ENCODE measurements around the gene ZEB1. TPM values are rescaled to one million over a fixed set of nuclear protein-coding genes. Genes with fewer than 3 reads are reported as not detected.
"Not testable (repeated sequence)": the region's sequence is repeated elsewhere in the genome, so short reads cannot be mapped to it uniquely, and the experiment has no call there.

Gene ZEB1
- total and polyA plus RNA-seq, 2 of the 4 experiments (the other 2 are of a cell fraction): 23.7 to 108 TPM

- ATAC-seq (ENCODE audit: low read depth) (no peak), DNase-seq (no peak)
- no peak overlapping the region for H3K14ac ChIP-seq (replicated peaks; ENCODE audit: low read depth, low read length)
- no CpG with 5 or more reads among the region's 1 CpG for WGBS, 2 experiments (ENCODE audit: extremely low coverage in 2 of 2, insufficient read length in 1 of 2)
- peaks cover 4% of the 10 kb centered on the region for H3K4me1 ChIP-seq (ENCODE audit: control insufficient read depth, insufficient read depth, low read length)
- no peak overlapping the region for H3K23ac ChIP-seq (ENCODE audit: low read depth, low read length)
- POLR2A ChIA-PET (ENCODE audit: unreplicated experiment): no interaction called here
- no peak overlapping the region for H3K4me2 ChIP-seq (ENCODE audit: low read depth, low read length)
- no peak overlapping the region for H2BK5ac ChIP-seq (ENCODE audit: low read depth, low read length, poor library complexity, severe bottlenecking)
- TF ChIP-seq POLR2A (IDR thresholded peaks at IDR 0.05; ENCODE audit: low read depth, low read length) (no peak), NFE2L2 (IDR thresholded peaks at IDR 0.05; ENCODE audit: low read depth, low read length) (no peak), FOS (IDR thresholded peaks at IDR 0.05; ENCODE audit: low read depth, low read length) (no peak), MAFK (IDR thresholded peaks at IDR 0.05; ENCODE audit: low read depth, low read length) (no peak)
- TF ChIP-seq, protein P1, sequence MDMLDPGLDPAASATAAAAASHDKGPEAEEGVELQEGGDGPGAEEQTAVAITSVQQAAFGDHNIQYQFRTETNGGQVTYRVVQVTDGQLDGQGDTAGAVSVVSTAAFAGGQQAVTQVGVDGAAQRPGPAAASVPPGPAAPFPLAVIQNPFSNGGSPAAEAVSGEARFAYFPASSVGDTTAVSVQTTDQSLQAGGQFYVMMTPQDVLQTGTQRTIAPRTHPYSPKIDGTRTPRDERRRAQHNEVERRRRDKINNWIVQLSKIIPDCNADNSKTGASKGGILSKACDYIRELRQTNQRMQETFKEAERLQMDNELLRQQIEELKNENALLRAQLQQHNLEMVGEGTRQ (IDR thresholded peaks at IDR 0.05; ENCODE audit: low read depth, low read length): no peak
- no peak overlapping the region for H3K27ac ChIP-seq (ENCODE audit: insufficient read depth, low read length)
- intact Hi-C loops (cut with micrococcal nuclease) (no loop called here), in situ Hi-C loops (cut with MboI; ENCODE audit: low sequenced_read_pairs) (no loop called here), dilution Hi-C loops (cut with HindIII; ENCODE audit: low sequenced_read_pairs, unreplicated experiment) (no loop called here)
- H3K4ac ChIP-seq (ENCODE audit: low read depth, low read length): no peak overlapping the region
- no peak overlapping the region for H4K91ac ChIP-seq (ENCODE audit: insufficient read depth, low read depth, low read length)
- no peak overlapping the region for H2BK20ac ChIP-seq (ENCODE audit: low read depth, low read length)
- no peak overlapping the region for H2AK9ac ChIP-seq (replicated peaks; ENCODE audit: low read depth, low read length, poor library complexity)
- peaks cover 9% of the 10 kb centered on the region for H3K9me3 ChIP-seq (ENCODE audit: control insufficient read depth, insufficient read depth, low read length)
- H3K9me1 ChIP-seq (ENCODE audit: insufficient read depth, low read length): peaks cover 9% of the 10 kb centered on the region
- H2BK15ac ChIP-seq (ENCODE audit: low read depth, low read length): no peak overlapping the region
- no peak overlapping the region for H2BK120ac ChIP-seq (ENCODE audit: low read depth, low read length)
- no peak overlapping the region for H2AFZ ChIP-seq (replicated peaks; ENCODE audit: low read length, poor library complexity)
- no TSS peak for BruUV-seq (replicated peaks)
- no peak overlapping the region for H4K5ac ChIP-seq (ENCODE audit: low read depth, low read length)
- peaks cover 27% of the 10 kb centered on the region for H3K36me3 ChIP-seq (ENCODE audit: control insufficient read depth, insufficient read depth, low read length)
- no peak overlapping the region for H3K4me3 ChIP-seq (ENCODE audit: insufficient read depth, low read depth, low read length)
- CTCF ChIA-PET: no interaction called here
- H3K79me1 ChIP-seq (ENCODE audit: low read depth in 1 of 2, low read length in 2 of 2): peaks cover 2 to 43% of the 10 kb centered on the region in 2 experiments; a peak in 2 of 4 replicates
- H3K18ac ChIP-seq (ENCODE audit: low read depth, low read length): no peak overlapping the region
- no peak overlapping the region for H3K56ac ChIP-seq (ENCODE audit: extremely low read depth, insufficient read depth, low read length)
- no peak overlapping the region for H2AK5ac ChIP-seq (ENCODE audit: low read depth, low read length)
- no peaks in the 10 kb centered on the region for H3K27me3 ChIP-seq (ENCODE audit: control insufficient read depth, insufficient read depth, low read length)
- H4K8ac ChIP-seq (ENCODE audit: low read depth in 2 of 2, low read length in 2 of 2): no peak overlapping the region
- H4K20me1 ChIP-seq (ENCODE audit: insufficient read depth, low read length): peaks cover 81% of the 10 kb centered on the region
- no peak overlapping the region for H3K9ac ChIP-seq (ENCODE audit: low read depth, low read length)
Measured at GRCh38 chr10:31359979-31360378, 41.0 kb downstream of the ZEB1 start.

- ATAC-seq (ENCODE audit: low read depth); H2BK120ac ChIP-seq (ENCODE audit: low read depth, low read length); H4K5ac ChIP-seq (ENCODE audit: low read depth, low read length); intact Hi-C loops (cut with micrococcal nuclease); H3K9me1 ChIP-seq (ENCODE audit: insufficient read depth, low read length); in situ Hi-C loops (cut with MboI; ENCODE audit: low sequenced_read_pairs); H2AFZ ChIP-seq (replicated peaks; ENCODE audit: low read length, poor library complexity); dilution Hi-C loops (cut with HindIII; ENCODE audit: low sequenced_read_pairs, unreplicated experiment); BruUV-seq (replicated peaks); H3K4ac ChIP-seq (ENCODE audit: low read depth, low read length); H4K8ac ChIP-seq (ENCODE audit: low read depth in 2 of 2, low read length in 2 of 2); H2AK5ac ChIP-seq (ENCODE audit: low read depth, low read length); H2BK15ac ChIP-seq (ENCODE audit: low read depth, low read length); H3K18ac ChIP-seq (ENCODE audit: low read depth, low read length); DNase-seq; H3K4me2 ChIP-seq (ENCODE audit: low read depth, low read length); H3K27me3 ChIP-seq (ENCODE audit: control insufficient read depth, insufficient read depth, low read length); H2BK5ac ChIP-seq (ENCODE audit: low read depth, low read length, poor library complexity, severe bottlenecking); H2AK9ac ChIP-seq (replicated peaks; ENCODE audit: low read depth, low read length, poor library complexity); H3K27ac ChIP-seq (ENCODE audit: insufficient read depth, low read length); POLR2A ChIA-PET (ENCODE audit: unreplicated experiment); CTCF ChIA-PET; H3K4me1 ChIP-seq (ENCODE audit: control insufficient read depth, insufficient read depth, low read length); H3K23ac ChIP-seq (ENCODE audit: low read depth, low read length); H4K91ac ChIP-seq (ENCODE audit: insufficient read depth, low read depth, low read length); H3K9ac ChIP-seq (ENCODE audit: low read depth, low read length); H3K14ac ChIP-seq (replicated peaks; ENCODE audit: low read depth, low read length); H3K9me3 ChIP-seq (ENCODE audit: control insufficient read depth, insufficient read depth, low read length); H3K56ac ChIP-seq (ENCODE audit: extremely low read depth, insufficient read depth, low read length); H2BK20ac ChIP-seq (ENCODE audit: low read depth, low read length); H3K4me3 ChIP-seq (ENCODE audit: insufficient read depth, low read depth, low read length): not testable (repeated sequence)
- Histone ChIP-seq H3K36me3 (ENCODE audit: control insufficient read depth, insufficient read depth, low read length) (peaks cover 27% of the 10 kb centered on the region), H4K20me1 (ENCODE audit: insufficient read depth, low read length) (peaks cover 79% of the 10 kb centered on the region), H3K79me1 (ENCODE audit: low read depth in 1 of 2, low read length in 2 of 2) (peaks cover 4 to 41% of the 10 kb centered on the region in 2 experiments)
- WGBS, 2 experiments (ENCODE audit: extremely low coverage in 2 of 2, insufficient read length in 1 of 2): no CpG with 5 or more reads among the region's 15 CpGs
Measured at GRCh38 chr10:31361475-31361874, 42.5 kb downstream of the ZEB1 start.
